C4-2B (cell line): ENCODE results near the gene DNM3.

ENCODE experiments used
- ZFX ChIP-seq: fragments of 450-650 bp; IDR thresholded peaks from 2 replicates; pipeline ENCODE4 v1.6.1; 2017
- TF ChIP-seq, protein P1 (sequence below): fragments of 450-650 bp; conservative IDR thresholded peaks from 2 replicates; pipeline ENCODE4 v1.5.1; 2017; ENCODE audit warnings: mild to moderate bottlenecking

DNA sequence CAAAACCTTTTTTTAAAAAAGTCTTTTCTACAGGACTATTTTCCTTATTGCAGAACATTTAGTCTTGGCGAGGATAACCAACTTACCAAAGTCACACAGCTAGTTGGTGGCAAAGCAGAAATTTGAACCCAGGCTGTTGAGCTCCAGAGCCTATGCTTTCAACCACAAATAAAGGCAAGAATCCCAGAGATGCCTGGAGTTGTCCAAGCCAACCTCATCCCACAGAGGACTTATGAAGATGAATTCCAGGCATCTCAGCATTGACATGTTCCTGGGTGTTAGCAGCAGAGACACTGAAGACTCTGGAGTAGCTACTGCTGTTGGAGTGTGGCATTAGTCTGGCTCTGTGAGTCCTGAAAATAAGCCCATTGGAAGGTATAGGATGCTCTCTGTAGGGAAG, 291.5 kb downstream of the DNM3 start:
- TF ChIP-seq, protein P1, sequence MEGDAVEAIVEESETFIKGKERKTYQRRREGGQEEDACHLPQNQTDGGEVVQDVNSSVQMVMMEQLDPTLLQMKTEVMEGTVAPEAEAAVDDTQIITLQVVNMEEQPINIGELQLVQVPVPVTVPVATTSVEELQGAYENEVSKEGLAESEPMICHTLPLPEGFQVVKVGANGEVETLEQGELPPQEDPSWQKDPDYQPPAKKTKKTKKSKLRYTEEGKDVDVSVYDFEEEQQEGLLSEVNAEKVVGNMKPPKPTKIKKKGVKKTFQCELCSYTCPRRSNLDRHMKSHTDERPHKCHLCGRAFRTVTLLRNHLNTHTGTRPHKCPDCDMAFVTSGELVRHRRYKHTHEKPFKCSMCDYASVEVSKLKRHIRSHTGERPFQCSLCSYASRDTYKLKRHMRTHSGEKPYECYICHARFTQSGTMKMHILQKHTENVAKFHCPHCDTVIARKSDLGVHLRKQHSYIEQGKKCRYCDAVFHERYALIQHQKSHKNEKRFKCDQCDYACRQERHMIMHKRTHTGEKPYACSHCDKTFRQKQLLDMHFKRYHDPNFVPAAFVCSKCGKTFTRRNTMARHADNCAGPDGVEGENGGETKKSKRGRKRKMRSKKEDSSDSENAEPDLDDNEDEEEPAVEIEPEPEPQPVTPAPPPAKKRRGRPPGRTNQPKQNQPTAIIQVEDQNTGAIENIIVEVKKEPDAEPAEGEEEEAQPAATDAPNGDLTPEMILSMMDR: no peak
- no peak for TF ChIP-seq ZFX
